ENCODE results near the gene EZH1. TPM values are rescaled to one million over a fixed set of nuclear protein-coding genes. Genes with fewer than 3 reads are reported as not detected.
"Not testable (repeated sequence)": the region's sequence is repeated elsewhere in the genome, so short reads cannot be mapped to it uniquely, and the experiment has no call there.

The EZH1 gene
- total RNA-seq, 6 experiments from 2014 or later, result 18.3 to 21.2 (median 19.2) TPM

DNA sequence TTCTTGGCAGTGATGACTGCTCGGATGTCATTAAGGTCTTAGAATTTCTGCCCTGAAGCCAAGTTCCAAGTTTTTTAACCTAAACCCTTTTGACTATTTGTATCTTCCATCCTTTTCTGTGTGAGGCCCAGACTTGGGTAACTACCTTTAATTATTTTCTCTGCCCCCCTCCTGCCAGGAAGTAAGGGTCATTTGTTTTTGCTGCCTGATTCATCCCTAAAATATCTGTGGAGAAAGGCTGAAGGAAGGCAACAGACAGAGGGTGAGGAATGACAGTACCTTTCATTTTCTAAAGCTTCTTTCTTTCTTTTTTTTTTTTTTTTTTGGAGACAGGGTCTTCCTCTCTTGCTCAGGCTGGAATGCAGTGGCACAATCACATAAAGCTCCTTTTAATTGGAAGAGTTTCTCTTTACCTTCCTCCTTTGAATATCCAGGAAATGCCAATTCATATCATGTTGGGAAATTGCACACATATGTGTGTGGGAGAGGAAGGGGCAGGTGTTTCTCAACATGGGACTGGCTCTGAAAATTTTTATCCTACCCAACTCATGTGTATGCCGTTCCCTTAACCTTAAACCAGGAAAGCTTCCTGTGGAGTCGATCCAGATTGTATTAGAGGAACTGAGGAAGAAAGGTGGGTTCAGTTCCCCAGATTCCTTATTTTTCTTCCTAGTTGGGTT lies 29.4 kb upstream of the EZH1 start:
- TF ChIP-seq, protein P1, sequence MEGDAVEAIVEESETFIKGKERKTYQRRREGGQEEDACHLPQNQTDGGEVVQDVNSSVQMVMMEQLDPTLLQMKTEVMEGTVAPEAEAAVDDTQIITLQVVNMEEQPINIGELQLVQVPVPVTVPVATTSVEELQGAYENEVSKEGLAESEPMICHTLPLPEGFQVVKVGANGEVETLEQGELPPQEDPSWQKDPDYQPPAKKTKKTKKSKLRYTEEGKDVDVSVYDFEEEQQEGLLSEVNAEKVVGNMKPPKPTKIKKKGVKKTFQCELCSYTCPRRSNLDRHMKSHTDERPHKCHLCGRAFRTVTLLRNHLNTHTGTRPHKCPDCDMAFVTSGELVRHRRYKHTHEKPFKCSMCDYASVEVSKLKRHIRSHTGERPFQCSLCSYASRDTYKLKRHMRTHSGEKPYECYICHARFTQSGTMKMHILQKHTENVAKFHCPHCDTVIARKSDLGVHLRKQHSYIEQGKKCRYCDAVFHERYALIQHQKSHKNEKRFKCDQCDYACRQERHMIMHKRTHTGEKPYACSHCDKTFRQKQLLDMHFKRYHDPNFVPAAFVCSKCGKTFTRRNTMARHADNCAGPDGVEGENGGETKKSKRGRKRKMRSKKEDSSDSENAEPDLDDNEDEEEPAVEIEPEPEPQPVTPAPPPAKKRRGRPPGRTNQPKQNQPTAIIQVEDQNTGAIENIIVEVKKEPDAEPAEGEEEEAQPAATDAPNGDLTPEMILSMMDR (IDR thresholded peaks at IDR 0.05), result no peak
- peak overlapping the region; percentile 94 for H3K27ac Mint-ChIP-seq
- peaks cover 3% of the 10 kb centered on the region for H3K27me3 Mint-ChIP-seq (ENCODE audit: insufficient read depth)
- H3K4me3 Mint-ChIP-seq, result peak overlapping the region; percentile 98
- no peaks in the 10 kb centered on the region for H3K9me3 Mint-ChIP-seq
- H3K36me3 Mint-ChIP-seq (ENCODE audit: low read depth), result peaks cover 22% of the 10 kb centered on the region; the same call in 1 of the 2 replicates
- peak; percentile 50 for DNase-seq
- H3K4me1 Mint-ChIP-seq (ENCODE audit: low read depth), result peaks cover 41% of the 10 kb centered on the region

DNA sequence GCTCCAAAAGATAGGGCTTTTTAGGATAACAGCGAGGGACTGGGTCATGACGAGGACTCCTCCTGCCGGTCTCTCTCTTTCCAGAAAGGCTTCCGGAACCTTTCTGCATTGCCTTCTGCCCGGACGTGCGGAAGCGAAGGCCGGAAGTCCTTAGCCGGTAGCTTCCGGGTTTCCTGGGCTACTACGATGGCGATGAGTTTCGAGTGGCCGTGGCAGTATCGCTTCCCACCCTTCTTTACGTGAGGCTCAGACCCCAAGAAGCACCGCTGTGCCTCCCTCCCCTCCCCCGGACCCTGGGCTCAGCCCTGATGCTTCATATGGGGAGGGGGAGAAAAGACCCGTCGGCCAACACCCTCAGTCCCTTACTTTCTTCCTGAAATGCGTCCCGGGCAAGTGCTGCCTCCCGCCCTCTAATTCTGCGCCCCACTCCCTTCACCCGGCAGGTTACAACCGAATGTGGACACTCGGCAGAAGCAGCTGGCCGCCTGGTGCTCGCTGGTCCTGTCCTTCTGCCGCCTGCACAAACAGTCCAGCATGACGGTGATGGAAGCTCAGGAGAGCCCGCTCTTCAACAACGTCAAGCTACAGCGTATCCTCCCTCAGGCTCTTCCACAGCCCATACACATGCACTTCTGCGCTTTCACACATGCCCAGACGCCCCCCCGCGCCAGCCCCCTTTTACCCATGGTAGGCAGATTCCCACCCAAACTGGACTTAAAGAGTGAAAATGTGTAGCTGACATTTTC lies 28.6 kb upstream of the EZH1 start, which contains the start of gene VPS25:
VPS25 (plus strand) TSS at position 160 of the 746 bp plus-strand sequence; CDS start at position 187, 27 bp downstream.
- Mint-ChIP-seq H3K4me1 (ENCODE audit: low read depth) (peaks cover 39% of the 10 kb centered on the region), H3K27me3 (ENCODE audit: insufficient read depth) (peaks cover 3% of the 10 kb centered on the region), H3K27ac (peak within 1 kb of the TSS; percentile 94), H3K36me3 (ENCODE audit: low read depth) (peaks cover 19% of the 10 kb centered on the region; the same call in 1 of the 2 replicates), H3K9me3 (no peaks in the 10 kb centered on the region), H3K4me3 (peak within 1 kb of the TSS; percentile 98)
- DNase-seq, result peak; percentile 83
- TF ChIP-seq, protein P1 (IDR thresholded peaks at IDR 0.05), result peak; percentile 43

DNA sequence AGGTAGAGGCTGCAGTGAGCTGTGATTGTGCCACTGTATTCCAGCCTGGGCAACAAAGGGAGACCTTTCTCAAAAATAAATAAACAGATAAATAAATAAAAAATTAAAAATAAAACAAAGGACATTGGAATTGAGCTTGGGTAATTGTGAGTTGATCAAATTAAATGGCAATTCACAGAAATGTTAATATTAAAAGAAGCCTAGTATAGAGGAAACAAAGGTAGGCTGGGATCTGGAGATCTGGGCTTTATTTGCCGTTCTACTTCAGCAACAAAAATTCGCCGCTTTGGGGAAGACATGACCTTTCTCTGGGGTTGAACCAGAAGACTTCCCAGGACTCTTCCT lies 28.1 kb upstream of the EZH1 start:
- H3K27me3 Mint-ChIP-seq (ENCODE audit: insufficient read depth), result peaks cover 7% of the 10 kb centered on the region
- H3K4me1 Mint-ChIP-seq (ENCODE audit: low read depth), result peaks cover 41% of the 10 kb centered on the region
- H3K27ac Mint-ChIP-seq, result peak overlapping the region; percentile 94
- DNase-seq, result no peak
- TF ChIP-seq, protein P1 (IDR thresholded peaks at IDR 0.05), result no peak
- H3K36me3 Mint-ChIP-seq (ENCODE audit: low read depth), result peaks cover 14% of the 10 kb centered on the region; the same call in 1 of the 2 replicates
- no peaks in the 10 kb centered on the region for H3K9me3 Mint-ChIP-seq
- H3K4me3 Mint-ChIP-seq, result peak overlapping the region; percentile 98

DNA sequence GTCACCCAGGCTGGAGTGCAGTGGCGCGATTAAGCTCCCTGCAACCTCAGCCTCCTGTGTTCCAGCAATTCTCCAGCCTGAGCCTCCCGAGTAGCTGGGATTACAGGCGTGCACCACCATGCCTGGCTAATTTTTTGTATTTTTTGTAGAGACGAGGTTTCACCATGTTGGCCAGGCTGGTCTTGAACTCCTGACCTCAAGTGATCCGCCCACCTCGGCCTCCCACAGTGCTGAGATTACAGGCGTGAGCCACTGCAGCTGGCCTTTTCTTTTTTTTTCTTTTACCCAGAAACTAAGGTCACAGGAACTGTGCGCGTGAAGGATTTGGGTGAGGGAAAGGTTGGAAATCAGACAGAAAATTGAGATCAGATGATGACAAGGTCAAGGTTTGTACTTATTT lies 25.1 kb upstream of the EZH1 start:
- not testable (repeated sequence) for H3K27ac Mint-ChIP-seq; H3K27me3 Mint-ChIP-seq (ENCODE audit: insufficient read depth); DNase-seq; H3K36me3 Mint-ChIP-seq (ENCODE audit: low read depth); H3K9me3 Mint-ChIP-seq; H3K4me3 Mint-ChIP-seq
- peaks cover 36% of the 10 kb centered on the region for H3K4me1 Mint-ChIP-seq (ENCODE audit: low read depth)

DNA sequence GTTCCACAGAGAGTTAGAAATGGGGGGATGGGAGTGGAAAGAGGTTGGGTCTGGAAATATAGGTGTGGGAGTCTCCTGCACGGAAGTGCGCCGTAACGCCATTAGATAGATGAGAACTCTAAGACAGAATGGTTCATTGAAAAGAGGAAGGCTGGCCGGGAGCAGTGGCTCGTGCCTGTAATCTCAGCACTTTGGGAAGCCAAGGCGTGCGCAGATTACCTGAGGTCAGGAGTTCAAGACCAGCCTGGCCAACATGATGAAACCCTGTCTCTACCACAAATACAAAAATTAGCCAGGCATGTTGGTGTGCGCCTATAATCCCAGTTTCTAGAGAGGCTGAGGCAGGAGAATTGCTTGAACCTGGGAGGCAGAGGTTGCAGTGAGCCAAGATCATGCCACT lies 23.2 kb upstream of the EZH1 start:
- H3K27me3 Mint-ChIP-seq (ENCODE audit: insufficient read depth); DNase-seq; H3K9me3 Mint-ChIP-seq; H3K36me3 Mint-ChIP-seq (ENCODE audit: low read depth); H3K27ac Mint-ChIP-seq; H3K4me3 Mint-ChIP-seq: not testable (repeated sequence)
- peaks cover 26% of the 10 kb centered on the region for H3K4me1 Mint-ChIP-seq (ENCODE audit: low read depth)

DNA sequence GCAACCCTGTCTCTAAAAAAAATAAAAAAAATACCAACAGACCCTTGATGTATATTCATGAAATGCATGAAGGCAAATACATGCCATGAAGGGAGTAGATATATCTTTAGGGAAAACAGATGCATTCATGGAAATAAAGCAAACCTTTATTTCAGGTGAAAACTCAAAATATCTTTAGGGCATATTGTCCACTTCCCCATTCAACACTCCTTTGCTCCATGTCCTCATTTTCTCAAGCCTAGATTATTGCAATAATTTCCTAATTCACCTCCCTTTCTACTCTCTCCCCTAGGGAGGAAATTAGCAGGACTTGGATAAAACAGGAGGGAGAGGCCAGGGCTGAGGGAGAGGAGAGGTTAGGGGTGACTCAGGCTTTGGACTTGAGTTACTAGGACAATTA lies 22.7 kb upstream of the EZH1 start:
- H3K4me1 Mint-ChIP-seq (ENCODE audit: low read depth), result peaks cover 25% of the 10 kb centered on the region
- peaks cover 5% of the 10 kb centered on the region; the same call in 1 of the 2 replicates for H3K27me3 Mint-ChIP-seq (ENCODE audit: insufficient read depth)
- TF ChIP-seq, protein P1 (IDR thresholded peaks at IDR 0.05), result no peak
- no peak overlapping the region for H3K4me3 Mint-ChIP-seq
- H3K36me3 Mint-ChIP-seq (ENCODE audit: low read depth), result no peaks in the 10 kb centered on the region
- H3K9me3 Mint-ChIP-seq, result no peaks in the 10 kb centered on the region
- no peak overlapping the region for H3K27ac Mint-ChIP-seq
- no peak for DNase-seq

Data from HFFc6 (cell line).